ENCODE results near the gene MEIS3. TPM values are rescaled to one million over a fixed set of nuclear protein-coding genes. Genes with fewer than 3 reads are reported as not detected.

Gene MEIS3
- total and polyA plus RNA-seq, 9 of the 15 experiments (the other 6 are each of a cell fraction or from before 2014, with no cell fraction given): 0.06 to 0.80 (median 0.25) TPM; not detected in 1

DNA sequence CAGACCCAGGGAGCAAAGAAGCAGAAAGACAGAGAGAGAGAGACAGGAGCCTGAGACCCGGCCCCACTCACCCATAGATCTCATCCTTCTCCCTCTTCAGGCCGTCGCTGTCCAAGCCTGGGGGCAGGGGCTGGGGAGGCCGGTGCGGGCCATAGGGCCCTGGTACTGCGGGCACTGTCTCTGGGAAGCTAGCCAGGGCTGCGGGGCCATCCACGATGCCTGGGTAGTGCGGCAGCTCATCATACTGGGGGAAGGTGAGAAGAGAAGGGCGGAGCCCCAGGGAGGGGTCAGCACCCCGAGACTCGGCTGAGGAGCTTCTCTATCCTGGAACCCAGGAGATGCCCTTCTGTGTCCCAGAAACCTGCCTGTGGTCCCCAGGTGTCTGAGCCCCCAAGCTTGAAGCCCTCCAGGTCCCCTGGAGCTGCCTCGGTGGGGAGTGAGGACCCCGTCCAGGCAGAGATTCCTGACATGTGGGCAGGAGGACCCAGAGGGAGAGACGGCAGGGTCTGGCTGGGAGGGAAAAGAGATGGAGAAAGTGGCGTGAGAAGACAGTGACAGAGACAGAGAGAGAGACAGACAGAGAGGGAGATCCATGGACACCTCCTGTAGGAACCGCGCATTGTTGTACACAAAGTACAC is 2.1 kb downstream of the MEIS3 start:
- CTCF ChIA-PET (ENCODE audit: low intra/inter-chr PET ratio): no interaction called here
- Histone ChIP-seq H3K27ac (ENCODE audit: extremely low read depth, low read depth, low read length) (no peak overlapping the region), H3K4me2 (ENCODE audit: insufficient read depth, low read length) (0 out of 2 replicates have a peak overlapping the region, but pooled peaks have one; percentile 23), H3K9ac (ENCODE audit: insufficient read depth in 1 of 2, low read depth in 2 of 2, low read length in 2 of 2) (no peak overlapping the region), H3K79me2 (ENCODE audit: control insufficient read depth, insufficient read depth, low read length) (no peaks in the 10 kb centered on the region), H2AFZ (ENCODE audit: low read depth, low read length) (no peak overlapping the region), H3K36me3 (ENCODE audit: control insufficient read depth, insufficient read depth, low read length) (no peaks in the 10 kb centered on the region), H3K9me3 (replicated peaks; ENCODE audit: control insufficient read depth, insufficient read depth, low read depth, low read length) (no peaks in the 10 kb centered on the region), H3K4me1 (replicated peaks in 1 of 2; ENCODE audit: control insufficient read depth in 2 of 2, insufficient read depth in 2 of 2, low read length in 2 of 2) (peaks cover 4 to 47% of the 10 kb centered on the region in 2 experiments; a peak in 4 of 5 replicates), H3K4me3 (no peak overlapping the region), H3K27me3 (ENCODE audit: control insufficient read depth in 2 of 2, insufficient read depth in 2 of 2, low read length in 2 of 2) (peaks cover 43 to 70% of the 10 kb centered on the region in 2 experiments), H3K9me1 (ENCODE audit: control insufficient read depth, insufficient read depth, low read length) (no peaks in the 10 kb centered on the region), H4K20me1 (replicated peaks; ENCODE audit: control insufficient read depth, insufficient read depth, low read length) (0 out of 2 replicates have a peak, but pooled peaks cover 8% of the 10 kb centered on the region)
- POLR2A ChIA-PET: no interaction called here
- FAIRE-seq (peak; percentile 52), ATAC-seq (no peak; the same call in 2 of the 3 replicates), DNase-seq (ENCODE audit: extremely low read depth in 1 of 4, low spot score in 3 of 4) (no peak)
- 9% methylated on average over 16 of the region's 18 CpGs for WGBS (ENCODE audit: insufficient coverage, low coverage, missing lambda C conversion rate)
- TF ChIP-seq HMG20B (CRISPR knock-in tag; IDR thresholded peaks at IDR 0.05) (no peak), SOX6 (IDR thresholded peaks at IDR 0.05) (no peak), RBM39 (optimal IDR thresholded peaks at IDR 0.05; ENCODE audit: low read depth, low read length) (no peak), RBM34 (IDR thresholded peaks at IDR 0.05; ENCODE audit: borderline replicate concordance, insufficient read depth, low read length) (no peak), FOXA1 (IDR thresholded peaks at IDR 0.05; ENCODE audit: borderline replicate concordance) (no peak), SREBF2 (CRISPR knock-in tag; IDR thresholded peaks at IDR 0.05) (no peak), HLTF (IDR thresholded peaks at IDR 0.05) (no peak), RB1 (IDR thresholded peaks at IDR 0.05; ENCODE audit: low read depth) (no peak), FOXP1 (CRISPR knock-in tag; IDR thresholded peaks at IDR 0.05) (no peak), CSDE1 (IDR thresholded peaks at IDR 0.05) (no peak), POLR2AphosphoS2 (IDR thresholded peaks at IDR 0.05; ENCODE audit: low read length) (no peak), BDP1 (IDR thresholded peaks at IDR 0.05; ENCODE audit: insufficient read depth, insufficient read length) (no peak), MCM2 (IDR thresholded peaks at IDR 0.05; ENCODE audit: low read depth) (no peak), SRSF9 (IDR thresholded peaks at IDR 0.05; ENCODE audit: borderline replicate concordance, low read depth, low read length) (no peak), ARID1B (IDR thresholded peaks at IDR 0.05) (no peak)
- TF ChIP-seq, protein P1, sequence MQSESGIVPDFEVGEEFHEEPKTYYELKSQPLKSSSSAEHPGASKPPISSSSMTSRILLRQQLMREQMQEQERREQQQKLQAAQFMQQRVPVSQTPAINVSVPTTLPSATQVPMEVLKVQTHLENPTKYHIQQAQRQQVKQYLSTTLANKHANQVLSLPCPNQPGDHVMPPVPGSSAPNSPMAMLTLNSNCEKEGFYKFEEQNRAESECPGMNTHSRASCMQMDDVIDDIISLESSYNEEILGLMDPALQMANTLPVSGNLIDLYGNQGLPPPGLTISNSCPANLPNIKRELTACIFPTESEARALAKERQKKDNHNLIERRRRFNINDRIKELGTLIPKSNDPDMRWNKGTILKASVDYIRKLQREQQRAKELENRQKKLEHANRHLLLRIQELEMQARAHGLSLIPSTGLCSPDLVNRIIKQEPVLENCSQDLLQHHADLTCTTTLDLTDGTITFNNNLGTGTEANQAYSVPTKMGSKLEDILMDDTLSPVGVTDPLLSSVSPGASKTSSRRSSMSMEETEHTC (IDR thresholded peaks at IDR 0.05): no peak
- BruUV-seq (replicated peaks): no TSS peak
- intact Hi-C loops (cut with micrococcal nuclease) (no loop called here), in situ Hi-C loops (cut with MboI) (loop anchor here (10.0 kb wide), 1 partner anchor 262 kb away; no protein-coding TSS in a partner anchor)
